Endothelial cell of umbilical vein (primary cell): ENCODE data around the gene CFAP99. TPM values are rescaled to one million over a fixed set of nuclear protein-coding genes. Genes with fewer than 3 reads are reported as not detected.

ENCODE experiments used
- BruUV-seq: library from RNA; stranded (reverse); fragments of 400-500 nt; replicated peaks from 2 replicates; lab custom pipeline; 2021; lab: Mats Ljungman, UMichigan
- CTCF ChIA-PET: fragments of 300-600, 350-600 bp; sonication (Branson Sonifier 250); formaldehyde crosslinking; loops from one replicate; lab custom pipeline; 2021; ENCODE audit warnings: antibody characterized with exemption, inconsistent platforms; lab: Charles Lee
- POLR2A ChIA-PET: fragments of 300-600, 350-600 bp; sonication (Branson Sonifier 250); formaldehyde crosslinking; loops from one replicate; lab custom pipeline; 2021; ENCODE audit warnings: antibody characterized with exemption, inconsistent platforms; lab: Charles Lee
- DNase-seq: peaks from one replicate; pipeline ENCODE4 v3.0.0-alpha.2; 2011; ENCODE audit warnings: low read depth, low spot score
- FAIRE-seq: peaks from 2 replicates; lab custom pipeline; 2011; peaks lifted over from hg19 to GRCh38; lab: Jason Lieb, UNC
- H2AFZ ChIP-seq: 2 replicates; pipeline ENCODE4 v1.6.0; 2012; ENCODE audit warnings: low read depth, low read length, control low read depth, inconsistent platforms
- H3K27ac ChIP-seq: 2 replicates; pipeline ENCODE4 v1.5.1; 2011; ENCODE audit warnings: low read depth, mild to moderate bottlenecking, control low read depth, low read length, moderate library complexity; ENCODE audit not compliant: insufficient read depth
- H3K27me3 ChIP-seq, 2 experiments: 2 replicates each; pipeline versions ENCODE4 v1.6.0 to v1.6.1; 2011; ENCODE audit warnings: low read length in 2 of 2, mixed read lengths in 1 of 2; ENCODE audit not compliant: control insufficient read depth in 2 of 2, insufficient read depth in 2 of 2
- H3K36me3 ChIP-seq, 2 experiments: 2 replicates in 1 of 2; 3 replicates in 1 of 2; pipeline ENCODE4 v1.5.1; 2011; ENCODE audit warnings: low read length in 2 of 2, mild to moderate bottlenecking in 1 of 2, moderate library complexity in 1 of 2; ENCODE audit not compliant: control insufficient read depth in 2 of 2, insufficient read depth in 2 of 2; ENCODE audit errors: extremely low read depth in 1 of 2
- H3K4me1 ChIP-seq: 3 replicates; pipeline ENCODE4 v1.5.1; 2011; ENCODE audit warnings: mild to moderate bottlenecking, low read length; ENCODE audit not compliant: control insufficient read depth, insufficient read depth; ENCODE audit errors: extremely low read depth
- H3K4me2 ChIP-seq: 2 replicates; pipeline ENCODE4 v1.6.1; 2011; ENCODE audit warnings: low read length, control low read depth, mixed read lengths; ENCODE audit not compliant: insufficient read depth
- H3K4me3 ChIP-seq, 3 experiments: fragments of 200-600 bp in 1 of 3; sonication (generic), shearing (Covaris generic) in 1 of 3; replicated peaks in 1 of 3; 2 replicates each; pipeline ENCODE4 v1.5.1; 2011 to 2016; ENCODE audit warnings: control low read depth in 3 of 3, low read length in 3 of 3, mild to moderate bottlenecking in 2 of 3, inconsistent platforms in 1 of 3, low read depth in 1 of 3, moderate library complexity in 1 of 3; ENCODE audit not compliant: insufficient read depth in 1 of 3
- H3K79me2 ChIP-seq: 2 replicates; pipeline ENCODE4 v1.6.0; 2012; ENCODE audit warnings: low read length, inconsistent platforms; ENCODE audit not compliant: control insufficient read depth, insufficient read depth
- H3K9ac ChIP-seq: replicated peaks from 2 replicates; pipeline ENCODE3; 2011; ENCODE audit warnings: low read length, control low read depth; ENCODE audit not compliant: insufficient read depth; ENCODE audit errors: extremely low read depth
- H3K9me1 ChIP-seq: replicated peaks from 3 replicates; pipeline ENCODE4 v1.6.0; 2011; ENCODE audit warnings: mild to moderate bottlenecking, low read length; ENCODE audit not compliant: control insufficient read depth, insufficient read depth; ENCODE audit errors: extremely low read depth
- H3K9me3 ChIP-seq: replicated peaks from 2 replicates; pipeline ENCODE4 v1.5.1; 2012; ENCODE audit warnings: low read length, inconsistent platforms; ENCODE audit not compliant: control insufficient read depth, insufficient read depth
- H4K20me1 ChIP-seq: replicated peaks from 2 replicates; pipeline ENCODE3; 2011; ENCODE audit warnings: mild to moderate bottlenecking, low read length; ENCODE audit not compliant: control insufficient read depth, insufficient read depth; ENCODE audit errors: extremely low read depth
- EZH2 ChIP-seq: IDR thresholded peaks from 2 replicates; pipeline ENCODE4 v1.6.1; 2012; ENCODE audit warnings: borderline replicate concordance, low read depth, mild to moderate bottlenecking, moderate library complexity, low read length, inconsistent platforms; ENCODE audit not compliant: severe bottlenecking
- FOS ChIP-seq: IDR thresholded peaks from 2 replicates; pipeline ENCODE4 v1.6.1; 2011; ENCODE audit warnings: mild to moderate bottlenecking, low read length, moderate library complexity, borderline replicate concordance; ENCODE audit not compliant: insufficient read depth
- GATA2 ChIP-seq: IDR thresholded peaks from 2 replicates; pipeline ENCODE4 v1.7.0; 2011; ENCODE audit warnings: low read depth, mild to moderate bottlenecking, moderate library complexity, mixed read lengths, low read length; ENCODE audit not compliant: insufficient read length, insufficient read depth
- JUN ChIP-seq: IDR thresholded peaks from 2 replicates; pipeline ENCODE4 v1.6.1; 2011; ENCODE audit warnings: borderline replicate concordance, low read depth; ENCODE audit not compliant: insufficient read length, insufficient read depth
- MYC ChIP-seq: IDR thresholded peaks from one replicate; pipeline ENCODE4 v1.6.1; 2011; ENCODE audit warnings: mild to moderate bottlenecking, low read depth, low read length
- POLR2A ChIP-seq: IDR thresholded peaks from 2 replicates; pipeline ENCODE4 v1.6.1; 2012; ENCODE audit warnings: low read depth, mild to moderate bottlenecking, control low read depth, low read length
- POLR2AphosphoS5 ChIP-seq: IDR thresholded peaks from 2 replicates; pipeline ENCODE4 v1.6.1; 2012; ENCODE audit warnings: low read depth, mild to moderate bottlenecking, control low read depth, low read length, moderate library complexity; ENCODE audit not compliant: insufficient read depth
- dilution Hi-C: fragments of 300-500 bp; cut with MboI; formaldehyde crosslinking; loops from one replicate; pipeline ENCODE4 v1.15.0; 2019; ENCODE audit warnings: low sequenced_read_pairs; ENCODE audit not compliant: extremely low pct_ligation_motif_present
- intact Hi-C: fragments of 100-400 bp; cut with micrococcal nuclease; formaldehyde crosslinking; loops from one replicate; pipeline ENCODE4 v1.10.0; 2022
- polyA plus RNA-seq, 4 experiments: library from polyadenylated mRNA; depleted of rRNA in 3 of 4; stranded (reverse) in 3 of 4; unstranded in 1 of 4; fragments of >200 nt; gene quantifications; 2 replicates each; pipeline versions ENCODE4 v1.2.1 to v1.2.3, GENCODE V29; 2011 to 2012; ENCODE audit warnings: missing spikeins in 1 of 4
- total RNA-seq: library from RNA; stranded (reverse); gene quantifications from 2 replicates; pipeline ENCODE4 v1.2.3, GENCODE V29; 2021
- TF ChIP-seq, protein P1 (sequence below): IDR thresholded peaks from 2 replicates; pipeline ENCODE4 v1.6.1; 2011; ENCODE audit not compliant: insufficient read depth, insufficient read length
- TF ChIP-seq, protein P2 (sequence below), 2 donors: IDR thresholded peaks; 1 replicate in 1 of 2; 2 replicates in 1 of 2; pipeline ENCODE4 v1.5.1; 2011; ENCODE audit warnings: low read length in 2 of 2, mild to moderate bottlenecking in 2 of 2, moderate library complexity in 2 of 2, control low read depth in 1 of 2, inconsistent platforms in 1 of 2, low read depth in 1 of 2; ENCODE audit not compliant: insufficient read depth in 1 of 2; ENCODE audit errors: extremely low read depth in 1 of 2

The CFAP99 gene
- total and polyA plus RNA-seq, 2 donors (not counting 3 experiments of a cell fraction or from before 2014, with no cell fraction given) = 0.03 TPM; not detected in 1

DNA sequence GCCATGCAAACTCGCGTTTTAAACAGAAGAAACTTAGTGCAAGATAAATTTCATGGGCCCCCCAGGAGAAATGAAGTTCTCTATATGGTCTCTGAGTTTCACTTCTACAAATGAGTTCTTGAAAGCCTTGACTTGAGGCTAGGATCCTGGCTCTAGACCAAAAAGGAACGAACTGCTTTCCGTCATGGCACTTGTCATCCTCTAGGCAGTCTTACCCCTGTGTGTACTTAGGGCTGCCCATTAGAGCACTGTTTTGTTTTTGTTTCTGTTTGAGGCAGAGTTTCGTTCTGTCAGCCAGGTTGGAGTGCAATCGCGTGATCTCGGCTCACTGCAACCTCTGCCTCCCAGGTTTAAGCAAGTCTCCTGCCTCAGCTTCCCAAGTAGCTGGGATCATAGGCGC, 79.2 kb downstream of the CFAP99 start:
- POLR2A ChIA-PET = no interaction called here
- dilution Hi-C loops (no loop called here), intact Hi-C loops (no loop called here)
- CTCF ChIA-PET = no interaction called here
- Histone ChIP-seq H3K27ac (no peak overlapping the region), H3K4me2 (no peak overlapping the region), H3K36me3 (peaks cover 26 to 27% of the 10 kb centered on the region in 2 experiments), H3K9ac (no peak overlapping the region), H3K9me3 (no peaks in the 10 kb centered on the region), H3K79me2 (peaks cover 56% of the 10 kb centered on the region), H3K27me3 (no peaks in the 10 kb centered on the region), H2AFZ (no peak overlapping the region), H3K4me1 (peaks cover 12% of the 10 kb centered on the region), H3K9me1 (no peaks in the 10 kb centered on the region), H3K4me3 (no peak overlapping the region), H4K20me1 (peaks cover 7% of the 10 kb centered on the region)
- TF ChIP-seq GATA2 = no peak
- no peak for TF ChIP-seq POLR2A
- TF ChIP-seq JUN = no peak
- no peak for TF ChIP-seq FOS
- TF ChIP-seq, protein P1, sequence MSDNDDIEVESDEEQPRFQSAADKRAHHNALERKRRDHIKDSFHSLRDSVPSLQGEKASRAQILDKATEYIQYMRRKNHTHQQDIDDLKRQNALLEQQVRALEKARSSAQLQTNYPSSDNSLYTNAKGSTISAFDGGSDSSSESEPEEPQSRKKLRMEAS = no peak
- TF ChIP-seq POLR2AphosphoS5 = no peak
- TF ChIP-seq, protein P2, sequence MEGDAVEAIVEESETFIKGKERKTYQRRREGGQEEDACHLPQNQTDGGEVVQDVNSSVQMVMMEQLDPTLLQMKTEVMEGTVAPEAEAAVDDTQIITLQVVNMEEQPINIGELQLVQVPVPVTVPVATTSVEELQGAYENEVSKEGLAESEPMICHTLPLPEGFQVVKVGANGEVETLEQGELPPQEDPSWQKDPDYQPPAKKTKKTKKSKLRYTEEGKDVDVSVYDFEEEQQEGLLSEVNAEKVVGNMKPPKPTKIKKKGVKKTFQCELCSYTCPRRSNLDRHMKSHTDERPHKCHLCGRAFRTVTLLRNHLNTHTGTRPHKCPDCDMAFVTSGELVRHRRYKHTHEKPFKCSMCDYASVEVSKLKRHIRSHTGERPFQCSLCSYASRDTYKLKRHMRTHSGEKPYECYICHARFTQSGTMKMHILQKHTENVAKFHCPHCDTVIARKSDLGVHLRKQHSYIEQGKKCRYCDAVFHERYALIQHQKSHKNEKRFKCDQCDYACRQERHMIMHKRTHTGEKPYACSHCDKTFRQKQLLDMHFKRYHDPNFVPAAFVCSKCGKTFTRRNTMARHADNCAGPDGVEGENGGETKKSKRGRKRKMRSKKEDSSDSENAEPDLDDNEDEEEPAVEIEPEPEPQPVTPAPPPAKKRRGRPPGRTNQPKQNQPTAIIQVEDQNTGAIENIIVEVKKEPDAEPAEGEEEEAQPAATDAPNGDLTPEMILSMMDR (IDR thresholded peaks at IDR 0.05; ENCODE audit: extremely low read depth in 1 of 2, insufficient read depth in 1 of 2, low read depth in 1 of 2, low read length in 2 of 2) = no peak
- no peak for TF ChIP-seq EZH2
- TF ChIP-seq MYC = no peak
- BruUV-seq = no TSS peak
- no peak for FAIRE-seq
- DNase-seq = no peak
